Activated CD8-positive, alpha-beta memory T cell treated with anti-CD3 and anti-CD28 coated beads, Interleukin-2, amount 10 ng/mL, durations not matched to agents 7 days and 5 days (primary cell): ENCODE measurements around the gene PTPN4. TPM values are rescaled to one million over a fixed set of nuclear protein-coding genes. Genes with fewer than 3 reads are reported as not detected.

Experiments used
- ATAC-seq: fragments of 150-1000 bp; cut with Tn5 transposase; one replicate; pipeline ENCODE4 v1.10.0; 2021; ENCODE audit warnings: moderate library complexity
- CTCF ChIA-PET: fragments of 350-600 bp; sonication (Branson Sonifier 250); formaldehyde crosslinking; loops from one replicate; lab custom pipeline; 2021; ENCODE audit warnings: antibody characterized with exemption; lab: Charles Lee
- DNase-seq: peaks from one replicate; pipeline ENCODE4 v3.0.0-alpha.2; 2020
- H3K27ac Mint-ChIP-seq: one replicate; pipeline ENCODE4 v1.8.0; 2021; ENCODE audit warnings: mild to moderate bottlenecking, mixed read lengths
- H3K27me3 Mint-ChIP-seq: one replicate; pipeline ENCODE4 v1.8.0; 2021; ENCODE audit warnings: mixed read lengths
- H3K36me3 Mint-ChIP-seq: one replicate; pipeline ENCODE4 v1.8.0; 2021; ENCODE audit warnings: mild to moderate bottlenecking, mixed read lengths
- H3K4me1 Mint-ChIP-seq: one replicate; pipeline ENCODE4 v1.8.0; 2021; ENCODE audit warnings: mixed read lengths
- H3K4me3 Mint-ChIP-seq: one replicate; pipeline ENCODE4 v1.8.0; 2021; ENCODE audit warnings: mild to moderate bottlenecking, moderate library complexity, mixed read lengths
- H3K9me3 Mint-ChIP-seq: one replicate; pipeline ENCODE4 v1.8.0; 2022; ENCODE audit warnings: low read depth, mixed read lengths
- total RNA-seq, 2 experiments: library from RNA; stranded (reverse); gene quantifications; one replicate each; pipeline ENCODE4 v1.2.3, GENCODE V29; 2021

PTPN4 gene
- total RNA-seq, 2 experiments from 2014 or later: 76.4 to 92.2 TPM

DNA sequence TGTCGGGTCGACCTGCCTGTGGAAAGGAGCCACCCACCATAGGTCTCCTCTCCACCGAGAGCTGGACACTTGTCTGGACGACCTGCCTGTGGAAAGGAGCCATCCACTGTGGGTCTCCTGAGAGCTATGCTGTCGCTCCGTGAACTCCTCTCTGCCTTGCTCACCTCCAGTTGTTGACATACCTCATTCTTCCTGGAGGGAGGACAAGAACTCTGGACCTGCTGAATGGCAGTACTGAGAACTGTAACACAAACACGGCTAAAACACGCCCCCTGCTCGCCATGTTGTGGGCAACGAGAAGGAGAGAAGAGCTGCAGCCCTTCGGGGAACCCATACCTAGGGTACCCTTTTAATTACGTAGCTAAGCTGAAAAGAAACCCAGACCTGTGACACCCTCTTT lies 77.6 kb downstream of the PTPN4 start:
- Mint-ChIP-seq H3K27me3 (no peaks in the 10 kb centered on the region), H3K27ac (no peak overlapping the region), H3K4me1 (peaks cover 9% of the 10 kb centered on the region), H3K9me3 (no peaks in the 10 kb centered on the region), H3K36me3 (peaks cover 9% of the 10 kb centered on the region), H3K4me3 (no peak overlapping the region)
- DNase-seq (no peak), ATAC-seq (no peak)
- CTCF ChIA-PET: no interaction called here

DNA sequence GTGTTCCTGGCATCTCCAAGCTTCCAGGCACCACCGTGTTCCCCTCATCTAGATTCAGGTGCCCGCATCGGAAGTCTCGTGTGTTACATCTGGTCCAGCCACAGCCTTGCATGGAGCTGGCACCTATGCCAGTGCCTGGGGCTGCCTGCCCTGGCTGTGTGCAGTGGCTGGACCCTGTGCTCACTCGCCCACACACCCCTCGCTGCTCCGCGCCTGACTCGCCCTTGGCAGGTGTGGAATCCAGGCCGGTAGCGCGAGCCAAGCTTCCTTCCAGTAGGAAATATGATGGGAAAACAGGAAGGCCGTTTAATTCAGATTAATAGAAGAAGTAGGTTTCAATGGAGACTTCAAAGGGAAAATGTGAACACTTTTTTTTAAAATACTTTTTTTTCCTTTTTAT lies 78.0 kb downstream of the PTPN4 start:
- peaks cover 11% of the 10 kb centered on the region for H3K4me1 Mint-ChIP-seq
- no peak for ATAC-seq

DNA sequence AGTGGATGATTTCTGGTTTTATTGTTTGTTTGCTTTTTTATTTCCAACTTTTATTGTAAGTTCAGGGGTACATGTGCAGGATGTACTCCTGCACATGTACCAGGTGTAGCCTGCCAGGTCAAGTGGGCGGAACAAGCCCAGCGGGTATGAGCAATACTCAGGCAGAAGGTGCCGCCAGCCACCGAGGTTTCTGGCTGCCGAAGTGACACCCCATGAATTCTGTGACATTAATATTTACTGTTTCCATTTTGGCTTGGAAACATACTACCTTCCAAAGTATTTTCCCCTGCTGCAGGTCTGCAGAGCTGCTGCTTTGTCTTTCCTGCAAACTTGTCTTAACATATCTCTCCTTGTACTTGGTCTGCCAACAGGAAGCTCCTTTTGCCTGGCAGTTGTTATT lies 78.5 kb downstream of the PTPN4 start:
- ATAC-seq (no peak), DNase-seq (no peak)
- Mint-ChIP-seq H3K9me3 (no peaks in the 10 kb centered on the region), H3K27ac (peak overlapping the region; percentile 25), H3K4me1 (peaks cover 11% of the 10 kb centered on the region), H3K36me3 (peaks cover 12% of the 10 kb centered on the region), H3K27me3 (no peaks in the 10 kb centered on the region), H3K4me3 (no peak overlapping the region)
- CTCF ChIA-PET: no interaction called here

More for the DNA sequence above, 78.0 kb downstream of the PTPN4 start:
- DNase-seq: no peak
- H3K9me3 Mint-ChIP-seq: no peaks in the 10 kb centered on the region
- H3K27ac Mint-ChIP-seq: no peak overlapping the region
- CTCF ChIA-PET: no interaction called here
- no peak overlapping the region for H3K4me3 Mint-ChIP-seq
- peaks cover 12% of the 10 kb centered on the region for H3K36me3 Mint-ChIP-seq
- H3K27me3 Mint-ChIP-seq: no peaks in the 10 kb centered on the region

DNA sequence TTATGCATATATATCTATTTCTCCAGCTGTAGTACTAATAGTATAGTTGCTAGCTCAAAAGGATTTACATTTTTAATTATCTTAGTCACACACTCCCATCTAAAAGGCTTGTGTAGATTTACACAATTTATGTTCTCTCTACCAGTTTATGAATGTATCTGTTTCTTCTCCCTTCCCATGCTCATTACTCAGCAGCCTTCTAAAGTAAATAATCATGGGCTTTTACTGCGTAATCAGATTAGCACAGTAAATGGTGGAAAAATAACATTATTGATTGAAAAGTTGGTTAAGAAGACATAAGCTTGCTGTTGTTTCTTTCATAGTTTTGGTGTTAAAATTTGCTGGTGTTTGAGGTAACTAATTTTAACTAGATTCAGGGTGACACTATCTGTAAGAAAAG lies 81.8 kb downstream of the PTPN4 start:
- H3K36me3 Mint-ChIP-seq: peaks cover 13% of the 10 kb centered on the region
- ATAC-seq (no peak), DNase-seq (no peak)
- CTCF ChIA-PET: interaction anchor here (1.1 kb wide), 1 partner anchor 15 kb away, joined by 3 read pairs; no protein-coding TSS in a partner anchor
- no peak overlapping the region for H3K27ac Mint-ChIP-seq
- H3K27me3 Mint-ChIP-seq: no peaks in the 10 kb centered on the region
- H3K4me1 Mint-ChIP-seq: peaks cover 11% of the 10 kb centered on the region
- H3K9me3 Mint-ChIP-seq: peaks cover 4% of the 10 kb centered on the region
- H3K4me3 Mint-ChIP-seq: no peak overlapping the region

DNA sequence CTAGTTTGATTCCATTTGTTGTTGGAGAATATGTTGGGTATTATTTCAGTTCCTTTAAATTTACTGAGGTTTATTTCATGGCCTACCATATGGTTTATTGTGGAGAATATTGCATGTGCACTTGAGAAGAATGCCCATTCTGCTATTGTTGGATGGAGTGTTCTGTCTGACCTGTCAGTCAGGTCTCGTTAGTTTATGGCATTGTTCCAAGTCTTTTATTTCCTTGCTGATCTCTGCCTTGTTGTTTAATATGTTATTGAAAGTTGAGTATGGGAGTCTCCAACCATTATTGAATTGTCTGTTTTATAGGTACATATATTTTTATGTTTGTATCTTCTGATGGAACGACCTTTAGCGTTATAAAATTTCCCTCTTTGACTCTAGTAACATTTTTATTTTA lies 86.3 kb downstream of the PTPN4 start:
- Mint-ChIP-seq H3K4me3 (no peak overlapping the region), H3K27me3 (no peaks in the 10 kb centered on the region), H3K27ac (no peak overlapping the region), H3K36me3 (peaks cover 27% of the 10 kb centered on the region), H3K9me3 (peaks cover 16% of the 10 kb centered on the region), H3K4me1 (peaks cover 7% of the 10 kb centered on the region)
- ATAC-seq (no peak), DNase-seq (no peak)
- CTCF ChIA-PET: interaction anchor here (1.3 kb wide), 1 partner anchor 467 kb away, joined by 3 read pairs; no protein-coding TSS in a partner anchor

DNA sequence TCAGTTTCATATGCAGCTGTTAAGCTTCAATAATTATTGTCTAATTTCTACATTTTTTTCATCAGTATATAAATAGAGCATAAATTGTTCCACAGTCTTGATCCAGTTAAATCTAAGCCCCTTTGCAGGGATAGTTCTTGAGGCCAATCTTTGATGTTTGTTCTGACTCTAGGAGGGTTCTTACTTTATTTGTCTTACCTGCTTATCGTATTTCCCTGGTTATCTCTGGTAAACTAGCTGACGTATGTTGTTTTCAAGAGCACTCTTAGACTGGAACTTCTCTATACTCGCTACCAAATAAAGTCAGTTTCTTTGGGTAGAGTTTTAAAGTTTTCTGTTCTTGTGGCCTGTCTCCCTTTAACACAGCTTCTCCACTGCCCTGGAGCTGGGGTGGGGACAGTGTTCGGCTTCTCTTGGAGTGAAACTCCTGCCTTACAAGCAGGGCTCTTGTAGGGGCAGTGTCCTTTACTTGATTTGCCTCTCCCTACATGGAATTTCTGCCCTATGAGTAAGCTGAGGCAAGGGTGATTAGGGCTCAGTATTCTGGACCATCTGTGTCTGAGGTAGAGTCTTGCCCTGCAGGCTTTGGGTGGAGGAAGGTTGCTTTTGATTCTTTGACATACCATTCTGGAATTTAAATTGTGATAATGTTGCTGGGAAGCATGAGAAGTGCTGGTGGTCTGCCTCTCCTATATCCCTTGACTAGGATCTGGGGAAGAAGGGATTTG lies 90.3 kb downstream of the PTPN4 start:
- peaks cover 41% of the 10 kb centered on the region for H3K9me3 Mint-ChIP-seq
- peaks cover 48% of the 10 kb centered on the region for H3K36me3 Mint-ChIP-seq
- H3K4me3 Mint-ChIP-seq: no peak overlapping the region
- CTCF ChIA-PET: interaction anchor here (0.5 kb wide), 1 partner anchor 314 kb away, joined by 3 read pairs; no protein-coding TSS in a partner anchor
- DNase-seq (no peak), ATAC-seq (no peak)
- no peaks in the 10 kb centered on the region for H3K27me3 Mint-ChIP-seq
- peaks cover 4% of the 10 kb centered on the region for H3K4me1 Mint-ChIP-seq
- no peak overlapping the region for H3K27ac Mint-ChIP-seq

DNA sequence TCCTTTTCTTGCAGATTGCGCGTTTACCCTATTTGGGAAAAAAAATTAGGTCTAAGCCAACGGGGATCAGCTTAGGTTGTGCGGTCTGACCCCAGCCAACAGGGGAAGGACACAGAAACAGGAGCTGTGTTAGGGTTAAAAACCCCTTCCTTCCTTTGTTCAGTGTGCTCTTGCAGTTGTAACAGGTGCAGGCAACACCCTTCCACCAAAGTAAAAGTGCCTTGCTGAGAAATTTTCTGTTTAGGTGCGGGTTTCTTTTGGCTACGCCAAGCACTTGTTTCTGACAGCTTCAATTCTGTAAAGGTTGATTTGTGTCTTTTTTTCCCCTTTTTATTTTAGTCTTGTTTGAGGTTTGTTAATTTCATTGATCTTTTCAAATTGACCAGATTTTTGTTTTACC lies 92.5 kb downstream of the PTPN4 start:
- H3K4me1 Mint-ChIP-seq: peaks cover 6% of the 10 kb centered on the region
- ATAC-seq (no peak), DNase-seq (no peak)
- H3K36me3 Mint-ChIP-seq: peaks cover 45% of the 10 kb centered on the region
- no peaks in the 10 kb centered on the region for H3K27me3 Mint-ChIP-seq
- no peak overlapping the region for H3K4me3 Mint-ChIP-seq
- no peak overlapping the region for H3K27ac Mint-ChIP-seq
- CTCF ChIA-PET: interaction anchor here (1.0 kb wide), 1 partner anchor 99 kb away, joined by 3 read pairs; no protein-coding TSS in a partner anchor
- H3K9me3 Mint-ChIP-seq: peaks cover 37% of the 10 kb centered on the region

DNA sequence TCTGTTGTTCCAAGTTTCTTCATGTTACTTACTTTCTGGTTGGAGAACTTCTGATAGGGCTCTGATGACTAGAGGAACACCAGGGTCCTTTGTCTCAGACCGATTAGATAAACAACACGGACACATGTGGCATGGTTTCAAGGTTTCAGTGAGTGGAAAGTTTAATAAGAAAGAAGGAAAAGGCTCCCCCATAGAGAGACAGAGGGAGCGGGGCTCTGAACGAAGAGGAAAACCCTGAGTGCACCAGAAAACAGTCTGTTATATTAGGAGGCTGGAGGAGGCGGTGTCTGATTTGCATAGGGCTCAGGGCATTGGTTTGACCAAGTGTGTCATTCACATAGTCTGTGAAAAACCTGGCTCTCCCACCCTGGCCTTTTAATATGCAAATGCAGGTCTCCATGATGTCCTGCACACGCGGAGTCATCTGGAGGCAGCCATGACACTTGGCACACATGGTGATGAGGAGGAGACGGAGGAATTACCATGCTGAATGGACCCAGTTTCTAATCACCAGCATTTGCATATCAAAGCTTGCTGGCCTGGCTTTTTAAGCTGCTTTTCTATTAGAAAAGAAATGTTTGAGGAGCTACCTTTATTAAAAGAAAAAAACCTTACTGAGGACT lies 94.2 kb downstream of the PTPN4 start:
- CTCF ChIA-PET: no interaction called here
- H3K4me3 Mint-ChIP-seq: no peak overlapping the region
- H3K36me3 Mint-ChIP-seq: peaks cover 42% of the 10 kb centered on the region
- H3K27me3 Mint-ChIP-seq: no peaks in the 10 kb centered on the region
- H3K4me1 Mint-ChIP-seq: peaks cover 9% of the 10 kb centered on the region
- DNase-seq: no peak
- H3K9me3 Mint-ChIP-seq: peaks cover 37% of the 10 kb centered on the region
- ATAC-seq: no peak
- H3K27ac Mint-ChIP-seq: no peak overlapping the region

DNA sequence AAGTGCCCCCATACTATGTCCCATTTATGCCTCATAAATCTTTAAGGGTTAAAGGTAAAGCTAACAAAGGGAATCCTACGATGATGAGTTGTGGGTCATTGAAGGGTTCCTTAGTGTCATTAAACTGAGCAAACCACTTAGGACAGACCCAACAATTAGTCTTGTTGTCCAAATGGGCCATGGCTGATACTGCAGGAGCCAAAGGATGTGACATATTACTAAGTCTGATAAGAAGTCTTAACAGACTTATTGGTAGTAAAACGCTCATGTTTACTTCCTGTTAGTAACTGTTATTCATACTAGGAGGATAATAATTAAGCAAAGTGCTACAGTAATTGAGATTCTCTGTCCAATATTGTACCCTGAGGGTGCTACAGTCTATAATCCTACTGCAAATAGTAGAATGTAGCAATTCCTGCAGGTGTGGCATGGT lies 96.8 kb downstream of the PTPN4 start:
- Mint-ChIP-seq H3K27me3 (no peaks in the 10 kb centered on the region), H3K4me3 (no peak overlapping the region), H3K9me3 (peaks cover 27% of the 10 kb centered on the region), H3K4me1 (peaks cover 17% of the 10 kb centered on the region), H3K27ac (no peak overlapping the region), H3K36me3 (peaks cover 36% of the 10 kb centered on the region)
- DNase-seq (no peak), ATAC-seq (no peak)
- CTCF ChIA-PET: no interaction called here

DNA sequence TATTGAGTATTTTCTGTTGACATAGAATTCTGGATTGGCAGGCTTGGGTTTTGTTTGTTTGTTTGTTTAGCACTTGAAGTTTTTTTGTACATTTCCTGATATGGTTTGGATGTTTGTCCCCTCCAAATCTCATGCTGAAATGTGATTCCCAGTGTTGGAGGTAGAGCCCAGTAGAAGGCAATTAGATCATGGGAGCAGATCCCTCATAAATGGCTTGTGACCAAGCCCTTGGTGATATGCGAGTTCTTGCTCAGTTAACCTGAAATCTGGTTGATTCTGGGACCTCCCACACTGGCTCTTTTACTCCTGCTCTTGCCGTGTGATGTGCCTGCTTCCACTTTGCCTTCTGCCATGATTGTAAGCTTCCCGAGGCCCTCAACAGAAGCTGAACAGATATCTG lies 98.0 kb downstream of the PTPN4 start:
- H3K4me1 Mint-ChIP-seq: peaks cover 25% of the 10 kb centered on the region
- H3K36me3 Mint-ChIP-seq: peaks cover 28% of the 10 kb centered on the region
- no peak overlapping the region for H3K27ac Mint-ChIP-seq
- H3K4me3 Mint-ChIP-seq: no peak overlapping the region
- H3K9me3 Mint-ChIP-seq: peaks cover 19% of the 10 kb centered on the region
- CTCF ChIA-PET: no interaction called here
- no peaks in the 10 kb centered on the region for H3K27me3 Mint-ChIP-seq
- DNase-seq (no peak), ATAC-seq (no peak)

DNA sequence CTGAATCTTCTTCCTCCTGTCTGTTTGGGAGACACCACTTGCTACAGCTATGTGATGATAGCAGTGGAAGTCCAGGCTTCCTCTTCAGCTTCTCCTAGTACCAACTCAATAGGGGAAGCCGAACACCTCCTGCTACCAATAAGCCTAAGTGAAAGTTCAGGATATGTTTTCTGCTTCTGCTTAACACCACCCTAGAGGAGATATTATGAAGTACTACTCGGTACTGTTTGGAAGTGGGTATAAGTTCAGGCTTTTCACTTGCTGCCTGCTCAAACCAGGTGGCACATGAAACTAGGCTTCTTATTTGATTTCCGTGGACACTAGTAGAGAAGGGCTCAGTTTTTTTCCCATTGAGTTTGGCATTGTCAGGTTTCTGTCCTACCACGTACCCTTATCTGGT lies 99.8 kb downstream of the PTPN4 start:
- no peak overlapping the region for H3K4me3 Mint-ChIP-seq
- H3K9me3 Mint-ChIP-seq: peaks cover 6% of the 10 kb centered on the region
- H3K27me3 Mint-ChIP-seq: no peaks in the 10 kb centered on the region
- ATAC-seq (no peak), DNase-seq (no peak)
- CTCF ChIA-PET: interaction anchor here (1.9 kb wide), 1 partner anchor 34 kb away, joined by 5 read pairs; no protein-coding TSS in a partner anchor
- peaks cover 28% of the 10 kb centered on the region for H3K36me3 Mint-ChIP-seq
- peaks cover 41% of the 10 kb centered on the region for H3K4me1 Mint-ChIP-seq
- H3K27ac Mint-ChIP-seq: no peak overlapping the region

DNA sequence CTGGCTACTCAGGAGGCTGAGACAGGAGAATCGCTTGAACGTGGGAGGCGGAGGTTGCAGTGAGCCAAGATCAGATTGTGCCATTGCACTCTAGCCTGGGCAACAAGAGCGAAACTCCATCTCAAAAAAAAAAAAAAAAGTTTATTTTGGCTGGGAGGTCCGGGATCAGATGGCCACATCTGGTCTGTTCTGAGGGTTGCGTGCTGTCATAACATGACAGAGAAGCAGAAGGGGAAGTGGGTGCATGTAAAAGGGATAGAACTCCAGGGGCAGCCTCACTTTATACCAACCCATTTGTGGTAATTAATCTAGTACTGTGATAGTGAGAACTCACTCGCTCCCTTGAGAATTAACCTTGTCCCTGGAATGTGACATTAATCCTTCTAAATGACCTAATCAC lies 101.2 kb downstream of the PTPN4 start:
- H3K4me3 Mint-ChIP-seq: no peak overlapping the region
- no peak overlapping the region for H3K27ac Mint-ChIP-seq
- H3K27me3 Mint-ChIP-seq: no peaks in the 10 kb centered on the region
- H3K4me1 Mint-ChIP-seq: peaks cover 47% of the 10 kb centered on the region
- H3K36me3 Mint-ChIP-seq: peaks cover 34% of the 10 kb centered on the region
- peaks cover 5% of the 10 kb centered on the region for H3K9me3 Mint-ChIP-seq
- ATAC-seq (no peak), DNase-seq (no peak)
- CTCF ChIA-PET: interaction anchor here (1.9 kb wide), 1 partner anchor 35 kb away, joined by 5 read pairs; no protein-coding TSS in a partner anchor

DNA sequence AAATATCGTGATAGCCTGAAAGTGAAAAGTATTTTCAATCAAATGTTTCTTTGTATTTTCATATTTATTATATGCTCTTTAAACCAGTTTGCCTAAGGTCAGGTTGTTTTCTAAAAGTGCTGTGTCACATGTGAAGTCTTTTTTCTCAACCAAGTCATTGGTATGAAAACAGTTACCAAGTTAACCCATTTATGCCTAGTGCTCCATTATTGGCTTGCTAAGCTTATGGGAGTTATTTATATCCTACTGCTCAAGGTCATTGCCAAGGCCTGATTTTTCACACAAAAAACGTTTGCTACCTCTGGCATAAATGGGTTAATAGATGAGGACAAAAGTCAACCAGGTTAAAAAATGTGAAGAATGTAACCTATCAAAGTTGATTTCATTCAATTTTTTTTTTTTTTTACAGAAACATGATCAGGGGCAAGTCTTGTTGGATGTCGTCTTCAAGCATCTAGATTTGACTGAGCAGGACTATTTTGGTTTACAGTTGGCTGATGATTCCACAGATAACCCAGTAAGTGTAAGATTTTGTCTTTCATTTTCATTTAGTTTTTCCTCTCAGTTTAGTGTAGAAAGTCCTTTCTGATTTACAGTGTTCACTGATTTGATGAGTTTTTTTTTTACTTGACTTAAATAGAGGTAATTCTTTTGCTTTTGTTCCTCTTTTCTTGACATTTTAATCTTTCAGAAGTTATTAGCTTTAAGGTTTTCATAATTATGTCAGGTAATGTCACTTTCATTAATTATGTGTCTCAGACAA lies 102.6 kb downstream of the PTPN4 start:
- CTCF ChIA-PET: interaction anchor here (0.7 to 2.4 kb wide), 4 partner anchors 15 to 313 kb away, joined by 3 to 7 read pairs (median 3); no protein-coding TSS in a partner anchor
- H3K4me3 Mint-ChIP-seq: peak overlapping the region; percentile 33

More for the DNA sequence above, 102.6 kb downstream of the PTPN4 start:
- ATAC-seq (peak; percentile 95), DNase-seq (no peak)
- peaks cover 47% of the 10 kb centered on the region for H3K4me1 Mint-ChIP-seq
- H3K9me3 Mint-ChIP-seq: peaks cover 5% of the 10 kb centered on the region
- H3K27ac Mint-ChIP-seq: peak overlapping the region; percentile 87
- peaks cover 38% of the 10 kb centered on the region for H3K36me3 Mint-ChIP-seq
- no peaks in the 10 kb centered on the region for H3K27me3 Mint-ChIP-seq
